ENCODE data around the gene CALHM6.
"Not testable (repeated sequence)": the region's sequence is repeated elsewhere in the genome, so short reads cannot be mapped to it uniquely, and the experiment has no call there.

Gene CALHM6

DNA sequence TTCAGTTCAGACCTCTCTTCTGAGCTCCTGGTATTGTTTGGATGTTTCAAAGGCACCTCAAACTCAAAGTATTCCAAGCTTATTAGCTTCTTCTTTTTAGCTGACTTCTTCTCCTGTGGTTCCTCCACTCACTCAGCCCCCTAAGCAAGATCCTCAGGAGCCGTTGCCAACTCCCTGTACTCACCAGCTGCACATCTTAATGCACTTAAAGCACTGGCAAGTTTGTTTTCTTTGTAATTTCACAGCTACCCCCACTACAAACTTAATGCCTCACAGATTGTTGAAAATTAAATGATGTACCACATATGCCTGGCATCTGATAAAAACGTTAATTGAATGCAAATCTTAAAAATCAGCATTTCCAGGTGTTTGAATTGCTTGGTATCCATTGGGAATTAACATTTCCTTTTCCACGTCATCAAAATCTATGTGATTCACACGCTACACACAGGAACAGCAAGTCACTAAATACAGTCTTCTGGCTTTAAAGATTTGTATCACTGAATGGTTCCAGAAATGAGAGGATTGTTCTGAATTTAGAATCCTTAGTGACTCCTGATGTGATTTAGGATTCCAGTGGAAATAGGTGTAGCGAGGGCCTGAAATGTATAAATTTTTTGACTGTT lies 24.5 kb downstream of the CALHM6 start:
- no peak for DNase-seq

DNA sequence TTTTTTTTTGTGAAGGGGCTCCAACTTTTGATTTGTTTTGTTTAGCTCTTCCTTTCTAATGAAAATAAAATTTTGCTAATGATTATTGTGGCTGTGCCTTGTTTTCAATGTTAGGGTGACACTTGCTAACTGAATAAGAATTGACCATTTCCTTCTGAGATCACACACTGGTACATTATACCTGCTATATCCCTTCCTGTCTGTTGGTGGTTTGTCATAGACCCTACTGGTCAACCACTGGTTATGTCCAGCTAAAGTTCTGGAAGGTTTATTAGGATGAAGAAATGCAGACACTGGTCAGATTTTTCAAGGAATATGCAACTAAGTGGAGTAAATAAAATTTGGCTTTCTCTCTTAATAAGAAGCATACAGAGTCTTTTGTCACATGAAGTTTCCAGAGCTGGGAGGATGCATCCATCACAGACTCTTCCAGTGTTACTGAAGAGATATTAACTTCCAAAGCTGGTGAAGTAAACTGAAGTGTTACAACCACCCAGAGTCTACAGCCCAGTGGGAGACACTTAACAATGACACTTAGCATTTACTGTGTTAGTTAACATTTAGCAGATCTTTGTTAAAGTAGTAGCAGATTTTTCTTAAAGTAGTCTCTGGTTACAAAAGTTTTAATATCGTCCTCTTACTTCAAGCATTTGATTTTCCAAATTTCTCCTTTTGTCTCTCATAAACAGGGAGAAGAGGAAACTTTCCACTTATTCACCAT lies 30.6 kb downstream of the CALHM6 start:
- no peak for DNase-seq

DNA sequence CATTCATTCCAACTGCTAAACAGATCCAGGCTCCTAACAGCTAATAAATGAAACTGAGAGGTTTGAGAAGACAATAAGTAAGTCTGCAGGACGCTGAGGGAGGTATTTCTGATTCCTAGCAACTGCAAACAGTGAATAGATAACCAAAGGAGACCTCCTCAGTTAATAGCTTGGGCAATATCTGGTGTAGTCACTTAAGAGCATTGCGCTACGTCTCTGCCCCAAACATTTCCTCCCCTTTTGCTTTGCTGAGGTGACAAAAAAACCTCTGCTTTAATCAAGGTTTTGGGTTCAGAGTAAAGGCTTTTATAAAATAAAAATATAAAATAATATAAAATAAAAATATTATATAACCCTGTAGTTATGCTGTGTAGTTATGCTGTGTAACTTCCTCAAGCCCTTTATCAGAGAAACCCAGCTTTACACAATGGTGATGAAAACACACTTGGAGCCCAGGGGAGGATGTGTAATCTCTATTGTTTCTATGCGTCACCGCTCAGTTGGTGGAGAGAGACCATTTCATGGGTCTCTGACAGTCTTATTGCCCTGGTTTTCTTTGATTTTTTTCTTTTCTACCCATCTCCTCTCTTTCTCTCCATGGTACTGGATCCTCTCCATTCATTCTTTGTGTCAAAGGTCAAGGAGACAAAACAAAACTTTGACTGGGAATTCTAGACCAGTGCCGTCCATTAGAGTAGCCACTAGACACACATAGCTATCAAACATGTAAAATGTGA lies 31.3 kb downstream of the CALHM6 start:
- DNase-seq = no peak

DNA sequence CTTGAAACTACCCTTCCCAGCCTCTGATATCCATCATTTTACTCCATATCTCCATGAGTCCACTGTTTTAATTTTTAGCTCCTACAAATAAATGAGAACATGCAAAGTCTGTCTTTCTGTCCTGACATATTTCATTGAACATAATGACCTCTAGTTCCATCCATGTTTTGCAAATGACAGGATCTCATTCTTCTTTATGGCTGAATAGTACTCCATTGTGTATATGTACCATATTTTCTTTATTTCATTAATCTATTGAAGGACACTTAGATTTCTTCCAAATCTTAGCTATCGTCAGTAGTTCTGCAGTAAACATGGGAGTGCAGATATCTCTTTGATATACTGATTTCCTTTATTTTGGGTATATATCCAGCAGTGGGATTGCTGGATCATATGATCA lies 34.0 kb downstream of the CALHM6 start:
- DNase-seq = not testable (repeated sequence)

DNA sequence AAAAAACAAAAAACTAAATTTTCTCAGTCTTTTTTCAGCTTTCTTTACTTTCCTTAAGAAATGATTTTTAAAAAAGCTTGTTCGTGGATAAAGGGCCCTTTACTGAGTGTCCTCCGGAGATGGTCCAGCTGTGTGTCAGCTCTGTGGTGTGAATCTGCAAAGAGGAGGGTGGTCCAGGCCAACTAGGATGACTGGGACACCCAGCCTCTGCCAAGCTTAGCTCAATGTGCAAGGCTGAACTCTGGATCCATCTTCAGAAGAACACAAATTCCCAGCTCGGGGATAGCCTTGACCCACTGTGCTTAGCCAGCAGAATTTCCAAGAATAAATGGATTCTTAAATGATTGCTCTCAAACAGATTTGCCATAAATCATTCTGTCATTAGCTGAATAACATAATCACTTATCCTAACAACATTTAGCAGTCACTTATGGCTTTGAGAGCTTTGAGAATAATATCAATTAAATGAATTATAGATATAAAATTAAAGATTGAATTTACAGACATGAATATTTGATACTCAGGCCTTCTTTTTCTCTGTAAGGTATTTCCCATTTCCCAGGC lies 36.0 kb downstream of the CALHM6 start:
- DNase-seq = no peak

DNA sequence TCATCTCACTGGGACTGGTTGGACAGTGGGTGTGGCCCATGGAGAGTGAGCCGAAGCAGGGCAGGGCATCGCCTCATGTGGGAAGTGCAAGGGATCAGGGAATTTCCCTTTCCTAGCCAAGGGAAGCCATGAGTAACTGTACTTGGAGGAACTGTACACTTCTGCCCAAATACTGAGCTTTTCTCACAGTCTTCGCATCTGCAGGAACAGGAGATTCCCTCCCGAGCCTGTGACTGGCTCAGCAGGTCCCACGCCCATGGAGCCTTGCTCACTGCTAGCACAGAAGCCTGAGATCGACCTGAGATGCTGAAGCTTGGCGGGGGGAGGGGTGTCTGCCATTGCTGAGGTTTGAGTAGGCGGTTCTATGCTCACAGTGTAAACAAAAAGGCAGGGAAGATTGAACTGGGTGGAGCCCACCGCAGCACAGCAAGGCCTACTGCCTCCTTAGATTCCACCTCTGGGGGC lies 39.8 kb downstream of the CALHM6 start:
- DNase-seq = no peak

DNA sequence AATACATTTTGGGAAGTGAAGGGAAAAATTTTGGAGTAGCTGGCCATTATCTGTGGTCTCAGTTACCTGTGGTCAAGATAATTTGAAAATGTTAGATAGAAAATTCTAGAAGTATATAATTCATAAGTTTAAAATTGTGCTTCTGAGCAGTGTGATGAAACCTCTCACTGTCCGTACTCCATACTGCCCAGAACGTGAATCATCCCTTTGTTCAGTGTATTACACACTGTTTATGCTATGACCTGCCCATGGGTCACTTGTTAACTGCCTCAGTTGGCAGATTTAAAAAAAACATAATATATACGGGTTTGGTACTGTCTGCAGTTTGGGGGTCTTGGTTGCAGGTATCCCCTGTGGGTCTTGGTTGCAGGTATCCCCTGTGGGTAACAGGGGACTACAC lies 46.1 kb downstream of the CALHM6 start:
- DNase-seq = no peak

DNA sequence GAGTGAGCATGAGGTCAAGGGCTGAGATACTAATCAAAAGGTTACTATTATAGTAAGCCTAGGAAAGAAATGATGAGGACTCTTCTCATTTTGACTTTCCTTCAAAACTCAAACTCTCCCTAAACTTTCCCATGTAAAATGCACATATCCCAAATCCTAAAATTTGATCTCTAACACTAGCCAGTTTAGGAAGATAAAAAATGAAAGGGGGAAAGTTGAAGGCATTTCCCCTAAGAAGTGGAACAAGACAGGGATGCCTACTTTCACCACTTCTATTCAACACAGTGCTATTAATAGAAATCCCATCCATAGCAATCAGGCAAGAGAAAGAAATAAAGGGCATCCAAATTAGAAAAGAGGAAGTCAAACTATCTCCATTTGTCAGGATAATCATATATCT lies 47.4 kb downstream of the CALHM6 start:
- no peak for DNase-seq

DNA sequence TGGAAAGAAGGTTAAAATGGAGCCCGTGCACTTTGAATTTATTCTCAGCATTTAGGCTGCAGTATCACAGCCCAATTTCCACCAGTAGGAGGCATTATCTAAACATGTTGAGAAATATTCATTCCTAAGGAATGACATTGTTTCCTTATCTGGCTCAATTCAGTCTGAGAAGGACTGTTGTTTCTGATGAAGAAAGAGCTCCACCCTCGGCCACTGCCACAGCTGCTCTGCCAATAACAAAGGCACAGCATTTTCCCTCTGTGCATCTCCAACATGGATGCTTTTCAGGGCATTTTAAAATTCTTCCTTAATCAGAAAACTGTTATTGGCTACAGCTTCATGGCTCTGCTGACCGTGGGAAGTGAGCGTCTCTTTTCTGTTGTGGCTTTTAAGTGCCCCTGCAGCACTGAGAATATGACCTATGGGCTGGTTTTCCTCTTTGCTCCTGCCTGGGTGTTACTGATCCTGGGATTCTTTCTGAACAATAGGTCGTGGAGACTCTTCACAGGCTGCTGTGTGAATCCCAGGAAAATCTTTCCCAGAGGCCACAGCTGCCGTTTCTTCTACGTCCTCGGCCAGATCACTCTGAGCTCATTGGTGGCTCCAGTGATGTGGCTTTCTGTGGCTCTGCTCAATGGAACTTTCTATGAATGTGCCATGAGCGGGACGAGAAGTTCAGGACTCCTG lies 50.4 kb downstream of the CALHM6 start, which contains the start of gene CALHM5:
Gene CALHM5, plus strand, starts transcription at position 216 of the 687 bp plus-strand sequence. Its CDS starts 58 bp downstream, at position 274.
- DNase-seq = no peak

DNA sequence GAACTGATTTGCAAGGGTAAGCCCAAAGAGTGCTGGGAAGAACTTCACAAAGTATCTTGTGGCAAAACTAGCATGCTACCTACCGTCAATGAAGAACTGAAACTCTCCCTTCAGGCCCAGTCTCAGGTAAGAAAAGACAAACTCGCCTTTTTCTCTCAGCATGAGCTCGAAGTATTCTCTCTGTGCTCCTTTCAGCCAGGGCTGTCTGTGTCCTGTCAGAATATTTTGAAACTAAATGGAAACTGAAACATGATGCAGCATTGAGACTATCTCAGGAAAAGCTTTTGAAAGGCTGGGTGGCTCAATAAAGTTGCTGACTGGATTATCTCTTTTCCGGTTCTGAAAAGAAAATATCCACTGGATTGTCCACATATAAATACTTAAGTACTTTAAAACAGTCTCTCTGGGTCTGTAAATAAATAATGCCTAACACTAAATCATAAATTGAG lies 51.0 kb downstream of the CALHM6 start:
- no peak for DNase-seq

DNA sequence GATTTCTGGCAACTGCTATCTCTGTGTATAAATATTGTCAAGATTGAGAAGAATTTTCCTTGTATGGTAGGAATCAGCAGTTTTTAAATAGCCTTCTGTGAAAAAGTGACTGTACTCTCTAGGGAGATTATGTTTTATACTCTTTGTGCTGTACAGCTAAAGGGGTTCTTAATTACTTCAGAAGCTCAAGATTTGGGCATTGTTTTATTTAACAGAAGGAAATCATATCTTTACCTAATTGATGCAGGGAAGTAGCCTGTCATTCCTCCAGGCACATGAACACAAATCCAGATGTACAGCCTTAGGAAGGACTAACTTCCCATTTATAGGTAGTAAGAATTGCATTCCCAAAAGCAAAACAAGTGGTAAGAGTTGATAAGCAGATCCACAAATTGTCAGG lies 51.6 kb downstream of the CALHM6 start:
- no peak for DNase-seq
